Muscle layer of colon (tissue), 2 donors: Measurements from ENCODE around the gene MYADM.
"Not testable (repeated sequence)": the region's sequence is repeated elsewhere in the genome, so short reads cannot be mapped to it uniquely, and the experiment has no call there.

Source experiments
- H3K27ac ChIP-seq: one replicate; pipeline ENCODE4 v1.7.0; 2013; ENCODE audit warnings: low read depth, mild to moderate bottlenecking, low read length, moderate library complexity
- H3K27me3 ChIP-seq, 2 donors: one replicate each; pipeline ENCODE4 v1.7.0; 2013; ENCODE audit warnings: low read length in 2 of 2, mild to moderate bottlenecking in 2 of 2; ENCODE audit not compliant: insufficient read depth in 2 of 2, control insufficient read depth in 1 of 2
- H3K36me3 ChIP-seq: one replicate; pipeline ENCODE4 v1.7.0; 2013; ENCODE audit warnings: mild to moderate bottlenecking, low read length; ENCODE audit not compliant: insufficient read depth
- H3K4me1 ChIP-seq: one replicate; pipeline ENCODE4 v1.7.0; 2013; ENCODE audit warnings: mild to moderate bottlenecking, low read length; ENCODE audit not compliant: insufficient read depth
- H3K4me3 ChIP-seq, 2 donors: one replicate each; pipeline ENCODE4 v1.7.0; 2013; ENCODE audit warnings: low read length in 2 of 2, low read depth in 1 of 2, mild to moderate bottlenecking in 1 of 2, moderate library complexity in 1 of 2
- H3K9ac ChIP-seq: one replicate; pipeline ENCODE4 v1.7.0; 2013; ENCODE audit warnings: low read length
- H3K9me3 ChIP-seq: one replicate; pipeline ENCODE4 v1.7.0; 2013; ENCODE audit warnings: mild to moderate bottlenecking, low read length
- donor health status: abdominal sarcoma.
- donor health status: Adenocarcinoma of cecum.

MYADM gene, protein sequence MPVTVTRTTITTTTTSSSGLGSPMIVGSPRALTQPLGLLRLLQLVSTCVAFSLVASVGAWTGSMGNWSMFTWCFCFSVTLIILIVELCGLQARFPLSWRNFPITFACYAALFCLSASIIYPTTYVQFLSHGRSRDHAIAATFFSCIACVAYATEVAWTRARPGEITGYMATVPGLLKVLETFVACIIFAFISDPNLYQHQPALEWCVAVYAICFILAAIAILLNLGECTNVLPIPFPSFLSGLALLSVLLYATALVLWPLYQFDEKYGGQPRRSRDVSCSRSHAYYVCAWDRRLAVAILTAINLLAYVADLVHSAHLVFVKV

DNA sequence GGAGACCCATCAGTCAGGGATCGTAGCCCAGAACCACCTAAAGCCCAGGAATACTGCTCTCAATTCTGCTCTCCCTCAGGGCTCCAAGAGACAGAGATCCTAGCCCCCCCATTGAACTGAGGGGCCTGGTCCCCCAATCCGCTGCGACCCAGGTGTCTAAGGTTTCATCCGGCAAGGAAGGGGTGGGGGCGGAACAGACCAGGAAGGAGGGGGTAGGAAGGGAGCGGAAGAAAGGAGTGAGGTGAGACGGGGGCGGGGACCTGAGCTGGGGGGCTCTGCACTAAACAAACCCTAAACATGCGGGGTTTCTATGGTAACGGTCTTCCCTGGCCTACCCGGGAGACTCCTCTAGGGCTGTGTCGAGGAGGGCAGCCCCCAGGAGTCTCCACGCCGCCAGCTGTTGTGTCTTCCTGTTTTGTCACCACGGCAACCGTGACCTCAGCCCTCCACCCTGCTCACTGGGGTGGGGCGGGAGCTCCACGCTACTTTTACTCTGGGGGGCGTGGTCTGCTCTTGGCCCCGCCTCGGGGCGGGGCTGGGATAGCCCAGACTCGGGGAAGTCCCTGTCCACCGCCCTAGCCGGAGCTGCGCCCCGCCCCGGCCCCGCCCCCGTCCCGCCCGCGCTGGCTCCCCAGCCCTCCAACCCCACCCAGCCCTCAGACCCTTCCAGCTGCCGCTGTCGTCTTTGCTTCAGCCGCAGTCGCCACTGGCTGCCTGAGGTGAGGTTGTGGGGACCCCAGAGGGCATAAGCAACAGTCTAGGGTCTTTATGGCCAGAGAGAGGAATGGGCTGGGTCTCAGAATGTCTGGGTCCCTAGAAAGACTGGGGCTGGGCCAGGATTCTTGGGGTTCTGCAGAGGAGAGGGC, at the start of gene MYADM:
Gene MYADM, plus strand, starts transcription at position 659 of the 866 bp plus-strand sequence. CDS start 5,647 bp downstream, outside the sequence.
- peak within 1 kb of the TSS; percentile 100 for H3K9ac ChIP-seq
- H3K36me3 ChIP-seq = peaks cover 11% of the 10 kb centered on the region
- H3K4me3 ChIP-seq = peak within 1 kb of the TSS; percentile 76 to 100
- H3K4me1 ChIP-seq = peaks cover 24% of the 10 kb centered on the region
- H3K9me3 ChIP-seq = no peaks in the 10 kb centered on the region
- no peaks in the 10 kb centered on the region for H3K27me3 ChIP-seq
- peak within 1 kb of the TSS; percentile 98 for H3K27ac ChIP-seq

DNA sequence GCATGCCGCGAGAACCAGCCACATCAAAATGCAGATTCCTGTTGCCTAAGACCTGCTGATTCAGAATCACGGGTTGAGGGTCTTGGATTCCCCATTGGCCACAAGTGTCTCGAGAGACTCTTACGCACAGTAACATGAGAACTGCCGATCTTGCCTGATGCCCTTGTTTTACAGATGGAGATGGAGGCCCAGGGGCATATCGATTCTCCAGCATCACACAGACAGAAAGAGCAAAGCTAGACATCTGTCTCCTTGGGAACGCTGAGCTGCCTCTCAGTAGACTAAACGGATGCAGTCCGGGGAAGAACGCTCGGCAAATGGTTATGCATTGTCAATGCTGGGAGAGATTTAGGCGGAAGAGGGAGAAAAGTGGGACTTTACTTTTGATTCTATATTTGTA, 48.9 kb upstream of the MYADM start:
- H3K36me3 ChIP-seq = no peaks in the 10 kb centered on the region
- no peak overlapping the region for H3K9ac ChIP-seq
- H3K4me1 ChIP-seq = no peaks in the 10 kb centered on the region
- H3K9me3 ChIP-seq = no peaks in the 10 kb centered on the region
- H3K27me3 ChIP-seq = peaks cover 0 to under 1% of the 10 kb centered on the region in 2 donors
- no peak overlapping the region for H3K4me3 ChIP-seq
- H3K27ac ChIP-seq = no peak overlapping the region

DNA sequence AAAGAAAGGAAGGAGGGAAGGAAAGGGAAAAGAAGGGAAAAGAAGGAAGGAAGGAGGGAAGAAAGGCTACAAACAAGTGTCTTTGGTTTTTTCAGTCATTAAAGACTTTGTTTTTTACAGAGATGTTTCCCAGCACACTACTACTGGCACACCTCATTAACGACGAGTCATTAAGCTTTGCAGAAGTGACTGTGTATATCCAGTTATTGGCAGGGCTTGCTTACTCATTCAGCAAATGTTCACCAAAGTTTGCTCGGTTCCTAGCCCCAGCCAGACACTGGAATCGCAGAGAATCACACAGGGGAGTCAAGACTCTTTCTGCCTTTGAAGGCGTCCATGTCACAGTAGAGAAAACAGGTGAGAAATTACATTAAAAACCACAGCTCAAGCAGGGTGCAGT, 47.8 kb upstream of the MYADM start:
- no peaks in the 10 kb centered on the region for H3K36me3 ChIP-seq

DNA sequence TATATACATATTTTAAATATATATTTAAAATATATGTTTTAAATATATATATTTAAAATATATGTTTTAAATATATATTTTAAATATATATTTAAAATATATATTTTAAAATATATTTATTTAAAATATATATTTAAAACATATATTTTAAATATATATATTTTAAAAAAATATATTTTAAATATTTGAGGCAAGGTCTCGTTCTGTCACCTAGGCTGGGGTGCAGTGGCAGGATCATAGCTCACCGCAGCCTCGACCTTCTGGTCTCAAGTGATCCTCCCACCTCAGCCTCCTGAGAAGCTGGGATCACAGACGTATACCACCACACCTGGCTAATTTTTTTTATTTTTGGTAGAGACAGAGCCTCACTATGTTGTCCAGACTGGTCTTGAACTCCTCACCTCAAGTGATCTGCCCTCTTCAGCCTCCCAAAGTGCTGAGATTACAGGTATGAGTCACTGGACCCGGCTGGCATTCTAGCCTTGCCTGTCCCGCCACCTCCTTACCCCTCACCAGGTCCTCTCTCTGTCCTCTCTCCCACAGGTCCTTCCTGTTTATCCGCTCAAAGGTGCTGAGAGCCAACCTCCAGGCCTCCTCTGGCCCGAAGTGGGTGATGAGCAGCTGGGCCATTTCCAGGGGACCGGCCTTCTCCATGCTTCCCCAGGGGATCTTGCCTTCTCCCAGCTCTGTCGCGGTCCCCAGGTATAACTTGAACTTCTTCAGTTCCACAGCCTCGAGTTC, 44.1 kb upstream of the MYADM start:
- Histone ChIP-seq H3K4me1 (no peaks in the 10 kb centered on the region), H3K27ac (no peak overlapping the region), H3K27me3 (peaks cover 0 to 6% of the 10 kb centered on the region in 2 donors), H3K36me3 (no peaks in the 10 kb centered on the region), H3K4me3 (no peak overlapping the region), H3K9ac (no peak overlapping the region), H3K9me3 (no peaks in the 10 kb centered on the region)

More for the DNA sequence above, 47.8 kb upstream of the MYADM start:
- Histone ChIP-seq H3K4me1 (no peaks in the 10 kb centered on the region), H3K4me3 (no peak overlapping the region), H3K27me3 (peaks cover 0 to 6% of the 10 kb centered on the region in 2 donors), H3K9ac (no peak overlapping the region), H3K9me3 (no peaks in the 10 kb centered on the region), H3K27ac (no peak overlapping the region)

DNA sequence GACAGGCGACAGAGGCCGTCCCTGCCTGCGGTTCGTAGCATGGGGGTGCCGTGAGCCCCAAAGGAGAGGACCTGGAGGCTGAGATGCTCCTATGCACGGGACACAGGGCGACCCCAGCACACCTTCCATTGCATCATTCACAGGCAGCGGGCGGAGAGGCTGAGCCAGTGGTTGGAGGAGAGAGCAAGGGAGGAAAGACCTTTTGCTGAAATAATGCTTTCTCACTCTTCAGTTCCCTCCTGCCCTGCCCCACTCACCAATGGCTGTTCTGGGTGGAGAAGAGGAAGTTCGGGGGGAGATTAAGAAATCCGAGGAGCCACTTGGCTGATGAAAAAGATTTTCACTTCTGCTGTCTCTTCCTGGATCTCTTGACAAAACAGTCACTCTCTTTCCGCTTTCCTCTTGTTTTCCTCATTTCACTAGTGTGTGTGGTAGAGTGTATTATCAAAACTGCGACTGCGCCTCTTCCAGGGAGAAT, 43.5 kb upstream of the MYADM start, which contains the start of gene NLRP12:
Gene NLRP12, minus strand, starts transcription at position 181 of the 478 bp plus-strand sequence. Its CDS starts 140 bp downstream, at position 41.
- Histone ChIP-seq H3K27ac (no peak within 1 kb of the TSS), H3K36me3 (no peaks in the 10 kb centered on the region), H3K4me3 (no peak within 1 kb of the TSS)

DNA sequence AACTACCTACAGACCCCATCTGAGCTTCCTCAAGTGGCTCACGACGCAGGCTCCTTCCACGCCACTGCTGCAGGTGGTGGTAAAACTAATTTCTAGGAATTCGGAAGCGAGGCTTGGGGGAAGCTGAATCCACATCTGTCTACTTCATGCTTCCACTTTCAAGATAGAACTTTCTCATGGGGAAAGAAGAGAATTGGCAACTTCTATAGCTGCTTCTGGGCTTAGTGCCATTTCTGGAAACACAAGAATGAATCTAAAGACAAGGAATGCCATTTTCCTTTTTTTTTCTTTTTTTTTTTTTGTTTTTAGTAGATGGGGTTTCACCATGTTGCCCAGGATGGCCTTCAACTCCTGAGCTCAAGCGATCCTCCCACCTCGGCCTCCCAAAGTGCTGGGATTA, 40.8 kb upstream of the MYADM start:
- Histone ChIP-seq H3K9me3 (no peaks in the 10 kb centered on the region), H3K27ac (no peak overlapping the region), H3K36me3 (no peaks in the 10 kb centered on the region), H3K4me1 (no peaks in the 10 kb centered on the region), H3K4me3 (no peak overlapping the region), H3K9ac (no peak overlapping the region), H3K27me3 (peaks cover 0 to 11% of the 10 kb centered on the region in 2 donors)

More for the DNA sequence above, 43.5 kb upstream of the MYADM start, which contains the start of gene NLRP12:
- Histone ChIP-seq H3K9ac (no peak within 1 kb of the TSS), H3K9me3 (no peaks in the 10 kb centered on the region), H3K4me1 (no peaks in the 10 kb centered on the region), H3K27me3 (peaks cover 0 to 6% of the 10 kb centered on the region in 2 donors)

DNA sequence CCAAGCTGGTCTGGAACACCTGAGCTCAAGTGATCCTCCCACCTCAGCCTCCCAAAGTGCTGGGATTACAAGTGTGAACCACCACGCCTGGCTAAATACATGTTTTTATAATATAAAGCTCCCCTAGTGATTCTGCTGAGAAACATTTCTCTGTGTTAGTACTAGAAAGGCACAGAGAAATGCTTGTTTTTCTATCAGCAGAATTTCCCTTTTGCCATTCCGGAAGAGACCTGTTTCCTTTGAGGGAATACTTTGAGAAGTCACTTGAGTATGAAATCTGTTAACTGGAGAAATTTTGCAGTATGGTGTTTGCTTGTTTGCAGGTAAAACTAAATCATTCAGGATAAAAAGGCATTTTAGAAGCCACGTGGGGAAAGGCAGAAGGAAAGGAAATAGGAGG, 39.2 kb upstream of the MYADM start:
- no peak overlapping the region for H3K4me3 ChIP-seq
- H3K27me3 ChIP-seq = peaks cover 0 to 11% of the 10 kb centered on the region in 2 donors
- H3K9ac ChIP-seq = no peak overlapping the region
- no peaks in the 10 kb centered on the region for H3K9me3 ChIP-seq
- no peaks in the 10 kb centered on the region for H3K36me3 ChIP-seq
- H3K27ac ChIP-seq = no peak overlapping the region
- H3K4me1 ChIP-seq = no peaks in the 10 kb centered on the region

DNA sequence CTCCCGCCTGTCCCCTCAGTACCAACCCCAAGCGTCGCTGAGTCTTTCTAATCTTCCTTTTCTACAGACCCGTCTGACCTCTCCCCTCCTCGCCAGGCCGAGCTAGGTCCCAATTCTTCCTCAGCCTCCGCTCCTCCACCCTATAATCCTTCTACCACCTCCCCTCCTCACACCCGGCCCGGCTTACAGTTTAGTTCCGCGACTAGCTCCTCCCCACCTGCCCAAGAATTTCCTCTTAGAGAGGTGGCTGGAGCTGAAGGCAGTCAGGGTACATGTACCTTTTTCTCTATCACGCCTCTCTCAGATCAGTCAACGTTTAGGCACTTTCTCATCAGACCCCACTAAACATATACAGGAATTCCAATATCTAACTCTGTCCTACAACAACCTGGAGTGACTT, 34.8 kb upstream of the MYADM start:
- H3K27ac ChIP-seq, H3K27me3 ChIP-seq, H3K9ac ChIP-seq, H3K4me3 ChIP-seq, H3K9me3 ChIP-seq, H3K36me3 ChIP-seq, H3K4me1 ChIP-seq: not testable (repeated sequence)

DNA sequence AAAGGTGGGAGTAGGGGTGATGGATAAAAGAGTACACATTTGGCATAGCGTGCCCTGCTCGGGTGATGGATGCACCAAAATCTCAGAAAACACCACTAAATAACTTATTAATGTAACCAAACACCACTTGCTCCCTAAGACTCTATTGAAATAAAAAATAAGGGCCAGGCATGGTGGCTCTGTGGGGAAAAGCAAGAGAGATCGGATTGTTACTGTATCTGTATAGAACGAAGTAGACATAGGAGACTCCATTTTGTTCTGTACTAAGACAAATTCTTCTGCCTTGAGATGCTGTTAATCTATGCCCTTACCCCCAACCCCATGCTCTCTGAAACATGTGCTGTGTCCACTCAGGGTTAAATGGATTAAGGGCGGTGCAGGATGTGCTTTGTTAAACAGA, 29.2 kb upstream of the MYADM start:
- H3K36me3 ChIP-seq, H3K4me1 ChIP-seq, H3K27ac ChIP-seq, H3K9ac ChIP-seq, H3K4me3 ChIP-seq, H3K27me3 ChIP-seq, H3K9me3 ChIP-seq: not testable (repeated sequence)

DNA sequence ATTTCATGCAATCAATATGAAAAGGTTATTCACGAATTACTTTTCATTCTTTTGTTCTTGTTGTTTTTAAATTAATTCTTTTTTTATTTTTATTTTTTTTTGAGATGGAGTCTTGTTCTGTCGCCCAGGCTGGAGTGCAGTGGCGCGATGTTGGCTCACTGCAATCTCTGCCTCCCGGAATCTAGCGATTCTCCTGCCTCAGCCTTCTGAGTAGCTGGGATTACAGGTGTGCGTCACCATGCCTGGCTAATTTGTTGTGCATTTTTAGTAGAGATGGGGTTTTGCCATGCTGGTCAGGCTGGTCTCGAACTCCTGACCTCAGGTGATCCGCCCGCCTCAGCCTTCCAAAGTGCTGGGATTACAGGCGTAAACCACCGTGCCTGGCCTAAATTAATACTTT, 27.4 kb upstream of the MYADM start:
- H3K27ac ChIP-seq, H3K9me3 ChIP-seq, H3K36me3 ChIP-seq, H3K4me3 ChIP-seq, H3K9ac ChIP-seq, H3K4me1 ChIP-seq, H3K27me3 ChIP-seq: not testable (repeated sequence)

DNA sequence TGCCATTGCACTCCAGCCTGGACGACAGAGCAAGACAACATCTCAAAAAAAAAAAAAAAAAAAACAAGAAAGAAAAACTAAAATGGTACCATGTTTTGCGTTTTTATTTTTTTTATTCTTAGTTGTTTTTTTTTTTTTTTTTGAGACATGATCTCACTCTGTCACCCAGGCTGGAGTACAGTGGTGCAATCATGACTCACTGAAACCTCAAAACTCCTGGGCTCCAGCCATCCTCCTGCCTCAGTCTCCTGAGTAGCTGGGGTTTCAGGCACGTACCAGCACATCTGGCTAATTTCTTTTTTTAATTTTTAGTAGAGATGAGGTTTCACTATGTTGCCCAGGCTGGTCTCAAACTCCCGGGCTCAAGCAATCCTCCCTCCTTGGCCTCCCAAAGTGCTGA, 26.8 kb upstream of the MYADM start:
- H3K4me3 ChIP-seq, H3K9me3 ChIP-seq, H3K27me3 ChIP-seq, H3K4me1 ChIP-seq, H3K27ac ChIP-seq, H3K36me3 ChIP-seq, H3K9ac ChIP-seq: not testable (repeated sequence)
